Mucosa of descending colon (tissue), 3 donors: Measurements from ENCODE around the gene CPT1C. TPM values are rescaled to one million over a fixed set of nuclear protein-coding genes. Genes with fewer than 3 reads are reported as not detected.
"Not testable (repeated sequence)": the region's sequence is repeated elsewhere in the genome, so short reads cannot be mapped to it uniquely, and the experiment has no call there.

Experiments used
- ATAC-seq: fragments of 200-7000 bp; cut with Tn5 transposase; one replicate; pipeline ENCODE4 v1.9.1; 2020; ENCODE audit warnings: mild to moderate bottlenecking, moderate library complexity
- DNase-seq, 3 donors: peaks; one replicate each; pipeline ENCODE4 v3.0.0-alpha.2; 2020
- H3K36me3 ChIP-seq: fragments of 200-600 bp; one replicate; pipeline ENCODE4 v1.8.0; 2021; ENCODE audit warnings: low read depth, mild to moderate bottlenecking
- H3K4me1 ChIP-seq: fragments of 200-600 bp; one replicate; pipeline ENCODE4 v1.8.0; 2021; ENCODE audit warnings: low read depth, mild to moderate bottlenecking
- H3K4me3 ChIP-seq: fragments of 200-600 bp; one replicate; pipeline ENCODE4 v1.8.0; 2021; ENCODE audit warnings: mild to moderate bottlenecking
- H3K9me3 ChIP-seq: fragments of 200-600 bp; one replicate; pipeline ENCODE4 v1.8.0; 2021; ENCODE audit warnings: mild to moderate bottlenecking
- intact Hi-C, 2 donors: fragments of 100-400 bp; cut with DNase I in 1 of 2; cut with micrococcal nuclease in 1 of 2; formaldehyde crosslinking; loops; one replicate each; pipeline versions ENCODE4 v1.11.0 to v1.11.1; 2022; cut with DNase I, micrococcal nuclease
- total RNA-seq, 3 donors: library from RNA; stranded (reverse); fragmentation: NEBNext Ultra II Directional in 2 of 3; extraction: Animal tissue kit (Norgen Biotek cat#: 25700) in 2 of 3; gene quantifications; one replicate each; pipeline versions ENCODE4 v1.2.1 to v1.2.4, GENCODE V29; 2021 to 2023
- TF ChIP-seq, protein P1 (sequence below): fragments of 200-600 bp; IDR thresholded peaks from one replicate; pipeline ENCODE4 v1.8.0; 2022; ENCODE audit warnings: antibody characterized with exemption, mild to moderate bottlenecking
- donor health status: DM: no; HTN: no; CAD: no; lungs with moderate emphysema.
- donor health status: DM: no; HTN: no; CAD: no.
- donor health status: DM: no; HTN: yes; CAD: no.

The CPT1C gene
- total RNA-seq, 3 donors from 2014 or later: 1.9 to 7.6 (median 2.2) TPM

DNA sequence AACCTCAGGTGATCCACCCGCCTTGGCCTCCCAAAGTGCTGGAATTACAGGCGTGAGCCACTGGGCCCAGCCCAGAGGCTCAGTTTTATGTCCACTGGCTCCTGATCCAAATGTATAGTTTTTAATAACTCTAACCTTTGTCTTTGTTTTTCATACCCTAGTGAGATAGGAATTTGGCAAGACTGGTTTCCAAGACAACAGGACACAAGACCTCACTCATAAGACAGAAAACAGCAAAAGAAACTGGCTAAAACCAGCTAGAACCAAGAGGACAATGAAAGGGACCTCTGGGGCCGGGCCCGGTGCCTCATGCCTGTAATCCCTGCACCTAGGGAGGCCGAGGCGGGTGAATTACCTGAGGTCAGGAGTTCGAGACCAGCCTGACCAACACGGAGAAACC lies 27.6 kb downstream of the CPT1C start:
- TF ChIP-seq, protein P1, sequence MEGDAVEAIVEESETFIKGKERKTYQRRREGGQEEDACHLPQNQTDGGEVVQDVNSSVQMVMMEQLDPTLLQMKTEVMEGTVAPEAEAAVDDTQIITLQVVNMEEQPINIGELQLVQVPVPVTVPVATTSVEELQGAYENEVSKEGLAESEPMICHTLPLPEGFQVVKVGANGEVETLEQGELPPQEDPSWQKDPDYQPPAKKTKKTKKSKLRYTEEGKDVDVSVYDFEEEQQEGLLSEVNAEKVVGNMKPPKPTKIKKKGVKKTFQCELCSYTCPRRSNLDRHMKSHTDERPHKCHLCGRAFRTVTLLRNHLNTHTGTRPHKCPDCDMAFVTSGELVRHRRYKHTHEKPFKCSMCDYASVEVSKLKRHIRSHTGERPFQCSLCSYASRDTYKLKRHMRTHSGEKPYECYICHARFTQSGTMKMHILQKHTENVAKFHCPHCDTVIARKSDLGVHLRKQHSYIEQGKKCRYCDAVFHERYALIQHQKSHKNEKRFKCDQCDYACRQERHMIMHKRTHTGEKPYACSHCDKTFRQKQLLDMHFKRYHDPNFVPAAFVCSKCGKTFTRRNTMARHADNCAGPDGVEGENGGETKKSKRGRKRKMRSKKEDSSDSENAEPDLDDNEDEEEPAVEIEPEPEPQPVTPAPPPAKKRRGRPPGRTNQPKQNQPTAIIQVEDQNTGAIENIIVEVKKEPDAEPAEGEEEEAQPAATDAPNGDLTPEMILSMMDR: no peak
- Histone ChIP-seq H3K36me3 (no peaks in the 10 kb centered on the region), H3K4me3 (no peak overlapping the region), H3K4me1 (no peaks in the 10 kb centered on the region), H3K9me3 (no peaks in the 10 kb centered on the region)
- ATAC-seq (no peak), DNase-seq (no peak)
- intact Hi-C loops: no loop called here

DNA sequence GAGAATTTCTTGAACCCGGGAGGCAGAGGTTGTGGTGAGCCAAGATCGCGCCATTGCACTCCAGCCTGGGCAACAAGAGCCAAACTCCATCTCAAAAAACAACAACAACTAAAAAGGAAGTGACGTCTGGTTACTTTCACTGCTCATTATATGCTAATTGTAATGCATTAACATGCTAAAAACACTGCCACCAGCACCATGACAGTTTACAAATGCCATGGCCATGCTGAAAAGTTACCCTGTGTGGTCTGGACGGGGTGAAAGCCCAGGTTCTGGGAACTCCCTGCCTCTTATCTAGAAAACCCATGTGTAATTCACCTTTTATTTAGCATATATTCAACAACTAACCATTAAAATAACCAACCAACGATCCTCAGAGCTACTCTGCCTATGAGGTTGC lies 28.1 kb downstream of the CPT1C start:
- no peaks in the 10 kb centered on the region for H3K4me1 ChIP-seq
- no peaks in the 10 kb centered on the region for H3K36me3 ChIP-seq
- no peaks in the 10 kb centered on the region for H3K9me3 ChIP-seq
- intact Hi-C loops: no loop called here
- TF ChIP-seq, protein P1: no peak
- no peak for ATAC-seq
- H3K4me3 ChIP-seq: no peak overlapping the region
- DNase-seq: no peak

DNA sequence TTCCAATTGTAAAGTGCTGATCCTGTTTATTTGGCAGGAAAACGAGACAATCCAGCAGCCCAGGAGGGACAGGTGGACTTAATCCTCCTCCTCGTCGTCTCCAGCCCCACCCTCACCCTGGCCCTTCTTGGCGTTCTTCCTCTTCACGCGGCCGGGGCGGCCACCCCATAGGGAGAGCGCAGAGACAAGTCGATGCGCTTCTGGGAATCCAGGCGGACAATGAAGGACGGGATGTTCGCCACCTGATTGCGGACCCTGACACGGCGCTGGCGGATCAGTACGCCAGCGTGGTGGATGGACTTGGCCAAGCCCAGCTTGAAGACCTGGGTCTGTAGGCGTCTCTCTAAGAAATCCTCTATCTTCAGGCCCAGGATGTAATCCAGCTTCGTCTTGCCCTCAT lies 28.5 kb downstream of the CPT1C start:
- DNase-seq, H3K4me1 ChIP-seq, ATAC-seq, H3K4me3 ChIP-seq, intact Hi-C loops, H3K9me3 ChIP-seq, H3K36me3 ChIP-seq: not testable (repeated sequence)

DNA sequence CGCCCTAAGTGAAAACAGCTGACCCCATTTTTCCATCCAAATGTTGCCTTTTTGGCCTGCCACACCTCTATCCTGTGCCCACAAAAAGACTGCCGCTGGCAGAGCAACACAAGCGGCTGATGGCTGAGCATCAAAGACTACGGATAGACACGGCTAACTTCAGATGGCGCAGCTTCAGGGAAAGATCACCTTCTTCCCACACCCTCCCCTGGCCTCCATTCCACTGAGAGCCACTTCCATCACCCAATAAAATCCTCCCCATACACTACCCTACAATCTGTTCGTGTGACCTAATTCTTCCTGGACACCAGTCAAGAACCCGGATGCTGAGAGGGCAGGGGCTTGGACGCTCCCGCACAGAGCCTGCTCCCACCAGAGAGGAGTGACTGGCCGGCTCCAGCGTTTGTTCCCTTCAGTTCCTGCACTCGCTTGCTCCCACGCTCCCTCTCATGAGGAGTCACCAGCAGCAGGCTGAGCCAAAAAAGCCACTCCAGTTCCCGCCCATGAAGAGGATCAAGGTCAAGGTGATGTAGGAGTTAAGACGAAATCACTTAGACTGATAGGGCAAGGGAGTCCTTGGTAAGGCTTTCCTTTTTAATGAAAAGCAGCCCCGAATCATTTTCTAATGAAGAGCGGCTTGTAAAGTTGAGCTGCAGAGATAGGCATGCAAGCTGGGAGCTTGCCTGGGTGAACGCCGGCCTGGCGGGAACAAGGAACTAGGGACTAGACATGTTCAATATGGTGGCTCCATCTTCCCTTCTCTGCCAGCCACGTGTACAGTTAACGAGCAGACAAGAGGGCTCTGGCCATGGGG lies 36.5 kb downstream of the CPT1C start:
- DNase-seq: no peak
- Histone ChIP-seq H3K4me3 (no peak overlapping the region), H3K36me3 (no peaks in the 10 kb centered on the region), H3K9me3 (no peaks in the 10 kb centered on the region), H3K4me1 (no peaks in the 10 kb centered on the region)
- intact Hi-C loops: no loop called here
- TF ChIP-seq, protein P1: no peak
- ATAC-seq: no peak

DNA sequence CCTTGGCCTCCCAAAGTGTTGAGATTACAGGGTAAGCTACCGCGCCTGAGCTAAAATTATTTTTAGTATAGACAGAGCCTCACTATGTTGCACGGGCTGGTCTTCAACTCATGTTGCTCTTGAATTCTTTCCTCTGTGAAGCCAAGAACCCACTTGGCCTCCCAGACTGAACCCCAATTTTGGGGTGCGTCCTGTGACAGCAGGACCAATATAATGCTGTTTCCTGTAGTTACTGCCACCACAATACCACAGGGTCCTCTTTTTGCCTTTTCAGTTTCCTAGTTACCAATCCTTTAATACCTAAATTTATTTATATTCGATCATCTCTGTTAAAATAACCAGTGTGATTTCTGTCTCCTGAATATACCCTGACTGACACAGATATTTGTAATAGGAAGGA lies 39.2 kb downstream of the CPT1C start:
- intact Hi-C loops: no loop called here
- TF ChIP-seq, protein P1: no peak
- ATAC-seq (no peak), DNase-seq (no peak)
- Histone ChIP-seq H3K4me1 (no peaks in the 10 kb centered on the region), H3K36me3 (no peaks in the 10 kb centered on the region), H3K9me3 (no peaks in the 10 kb centered on the region), H3K4me3 (no peak overlapping the region)

DNA sequence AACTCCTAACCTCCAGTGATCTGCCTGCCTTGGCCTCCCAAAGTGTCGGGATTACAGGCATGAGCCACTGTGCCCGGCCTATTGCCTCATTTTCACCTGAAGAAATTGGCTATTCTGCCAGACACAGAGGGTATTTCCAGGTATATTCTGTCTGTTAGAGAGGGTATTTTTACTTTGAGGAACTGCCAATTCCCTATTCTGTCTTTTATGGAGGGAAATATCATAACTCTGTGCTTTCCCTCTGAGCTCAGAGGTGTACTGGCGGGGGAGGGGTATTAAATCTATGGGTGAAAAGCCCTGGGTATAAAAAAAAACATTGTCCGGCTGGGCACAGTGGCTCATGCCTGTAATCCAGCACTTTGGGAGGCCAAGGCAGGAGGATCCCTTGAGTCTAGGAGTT lies 47.4 kb downstream of the CPT1C start:
- Histone ChIP-seq H3K36me3 (no peaks in the 10 kb centered on the region), H3K4me1 (no peaks in the 10 kb centered on the region), H3K4me3 (no peak overlapping the region), H3K9me3 (no peaks in the 10 kb centered on the region)
- intact Hi-C loops: no loop called here
- DNase-seq: no peak
- TF ChIP-seq, protein P1: no peak
- no peak for ATAC-seq
